DND-41 (cell line): ENCODE measurements around the gene CPEB4.

Experiments used
- EZH2 ChIP-seq: IDR thresholded peaks from 3 replicates; pipeline ENCODE4 v1.6.1; 2012; ENCODE audit warnings: borderline replicate concordance, low read depth, mild to moderate bottlenecking, moderate library complexity, low read length, inconsistent platforms; ENCODE audit not compliant: severe bottlenecking
- TF ChIP-seq, protein P1 (sequence below): IDR thresholded peaks from 2 replicates; pipeline ENCODE4 v1.5.1; 2012; ENCODE audit warnings: borderline replicate concordance, low read length, moderate library complexity, mild to moderate bottlenecking; ENCODE audit not compliant: poor library complexity, severe bottlenecking; ENCODE audit errors: extremely low read depth

DNA sequence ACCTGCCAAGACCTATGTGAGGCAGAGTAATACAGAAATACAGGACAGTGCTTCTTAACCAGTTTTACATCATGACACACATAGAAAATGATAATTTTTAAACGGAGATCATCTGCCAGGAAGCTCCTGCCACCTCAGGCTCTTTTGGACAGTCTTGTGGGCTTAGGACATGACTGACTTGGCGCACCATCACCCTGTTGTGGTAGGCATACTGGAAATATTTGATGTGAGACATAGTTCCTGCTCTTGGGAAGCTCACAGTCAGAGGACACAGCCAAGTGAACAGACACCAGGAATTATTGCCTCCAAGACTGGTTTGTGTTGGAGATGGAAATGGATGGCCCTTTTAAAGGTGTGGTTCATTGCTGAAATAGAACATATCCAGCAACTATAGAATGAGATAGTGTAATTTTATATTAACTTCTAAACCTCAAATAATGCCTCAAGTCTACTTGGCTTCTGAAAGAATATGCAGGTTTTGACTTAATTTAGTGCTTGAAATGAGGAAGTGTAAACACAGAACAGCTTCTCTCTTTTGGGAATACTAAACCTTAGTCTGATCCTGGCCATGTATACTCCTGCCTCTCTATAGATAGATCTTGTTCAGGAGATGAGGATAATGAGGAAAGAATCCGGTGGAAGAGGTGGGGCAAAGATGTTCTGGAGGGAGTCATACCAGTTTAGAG is 19.7 kb downstream of the CPEB4 start:
- TF ChIP-seq, protein P1, sequence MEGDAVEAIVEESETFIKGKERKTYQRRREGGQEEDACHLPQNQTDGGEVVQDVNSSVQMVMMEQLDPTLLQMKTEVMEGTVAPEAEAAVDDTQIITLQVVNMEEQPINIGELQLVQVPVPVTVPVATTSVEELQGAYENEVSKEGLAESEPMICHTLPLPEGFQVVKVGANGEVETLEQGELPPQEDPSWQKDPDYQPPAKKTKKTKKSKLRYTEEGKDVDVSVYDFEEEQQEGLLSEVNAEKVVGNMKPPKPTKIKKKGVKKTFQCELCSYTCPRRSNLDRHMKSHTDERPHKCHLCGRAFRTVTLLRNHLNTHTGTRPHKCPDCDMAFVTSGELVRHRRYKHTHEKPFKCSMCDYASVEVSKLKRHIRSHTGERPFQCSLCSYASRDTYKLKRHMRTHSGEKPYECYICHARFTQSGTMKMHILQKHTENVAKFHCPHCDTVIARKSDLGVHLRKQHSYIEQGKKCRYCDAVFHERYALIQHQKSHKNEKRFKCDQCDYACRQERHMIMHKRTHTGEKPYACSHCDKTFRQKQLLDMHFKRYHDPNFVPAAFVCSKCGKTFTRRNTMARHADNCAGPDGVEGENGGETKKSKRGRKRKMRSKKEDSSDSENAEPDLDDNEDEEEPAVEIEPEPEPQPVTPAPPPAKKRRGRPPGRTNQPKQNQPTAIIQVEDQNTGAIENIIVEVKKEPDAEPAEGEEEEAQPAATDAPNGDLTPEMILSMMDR = no peak
- TF ChIP-seq EZH2 = no peak
